Fibroblast of gingiva (primary cell): ENCODE data around the gene PCDHA2.
"Not testable (repeated sequence)": the region's sequence is repeated elsewhere in the genome, so short reads cannot be mapped to it uniquely, and the experiment has no call there.

Experiments used
- DNase-seq: peaks from one replicate; pipeline ENCODE4 v3.0.0-alpha.2; 2011; ENCODE audit warnings: low read depth

PCDHA2 gene

GRCh38 chr5:140821375-140822280 lies 27.0 kb downstream of the PCDHA2 start, which contains the start of gene PCDHA5:
PCDHA5 (plus strand) TSS chr5:140821613.
- no peak for DNase-seq

GRCh38 chr5:140822281-140822629 lies 27.6 kb downstream of the PCDHA2 start:
- DNase-seq = no peak

- DNase-seq = not testable (repeated sequence)
Observed at GRCh38 chr5:140822969-140823368, 28.3 kb downstream of the PCDHA2 start.

GRCh38 chr5:140823475-140823874 lies 28.8 kb downstream of the PCDHA2 start:
- DNase-seq = no peak

- no peak for DNase-seq
Observed at GRCh38 chr5:140827704-140828361, 33.2 kb downstream of the PCDHA2 start, which contains the start of gene PCDHA6. PCDHA6 (plus strand) TSS chr5:140827960; CDS start chr5:140828092, 132 bp downstream.

GRCh38 chr5:140828362-140828737 lies 33.7 kb downstream of the PCDHA2 start:
- DNase-seq = no peak

GRCh38 chr5:140829511-140830501 lies 35.2 kb downstream of the PCDHA2 start:
- not testable (repeated sequence) for DNase-seq

GRCh38 chr5:140833993-140834392 lies 39.3 kb downstream of the PCDHA2 start, which contains the start of gene PCDHA7:
PCDHA7 (plus strand) TSS chr5:140834269; CDS start chr5:140834384, 115 bp downstream.
- no peak for DNase-seq

- DNase-seq = not testable (repeated sequence)
Observed at GRCh38 chr5:140834439-140835008, 39.9 kb downstream of the PCDHA2 start.

- DNase-seq = no peak
Observed at GRCh38 chr5:140835622-140836510, 41.2 kb downstream of the PCDHA2 start.

- no peak for DNase-seq
Observed at GRCh38 chr5:140840978-140841962, 46.6 kb downstream of the PCDHA2 start, which contains the start of gene PCDHA8. PCDHA8 (plus strand) TSS chr5:140841187; CDS start chr5:140841322, 135 bp downstream.

GRCh38 chr5:140842798-140843733 lies 48.4 kb downstream of the PCDHA2 start:
- DNase-seq = no peak
